Panc1 (cell line): ENCODE results near the gene ANAPC5.

ENCODE experiments used
- CTCF ChIP-seq: fragments of 450-650 bp; IDR thresholded peaks from 2 replicates; pipeline ENCODE4 v1.5.1; 2017; ENCODE audit warnings: mild to moderate bottlenecking
- SIN3A ChIP-seq: IDR thresholded peaks from 2 replicates; pipeline ENCODE4 v1.6.1; 2012; ENCODE audit warnings: low read depth, mild to moderate bottlenecking, low read length, moderate library complexity, borderline replicate concordance; ENCODE audit not compliant: insufficient read depth

DNA sequence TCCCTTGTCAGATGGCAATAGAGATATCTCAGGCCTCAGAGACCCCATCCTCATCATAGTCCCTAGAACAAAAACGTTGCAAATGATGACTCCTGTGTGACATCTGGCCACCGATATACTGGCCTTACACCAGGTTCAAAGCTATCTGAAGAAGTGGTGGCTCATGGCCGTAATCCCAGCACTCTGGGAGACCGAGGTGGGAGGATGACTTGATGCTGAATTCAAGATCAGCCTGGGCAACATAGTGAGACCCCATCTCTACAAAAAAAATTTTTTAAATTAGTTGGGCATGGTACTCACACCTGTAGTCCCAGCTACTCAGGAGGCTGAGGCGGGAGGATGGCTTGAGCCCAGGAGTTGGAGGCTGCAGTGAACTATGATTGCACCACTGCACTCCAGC, 68.8 kb downstream of the ANAPC5 start:
- no peak for TF ChIP-seq CTCF
- no peak for TF ChIP-seq SIN3A
